Activated T-cell treated with anti-CD3 and anti-CD28 coated beads, Interleukin-2, amount 50 U/mL, for 1 hour (primary cell): ENCODE measurements around the gene CABLES2.

Experiments used
- DNase-seq: peaks from one replicate; pipeline ENCODE4 v3.0.0-alpha.2; 2020

The CABLES2 gene

GRCh38 chr20:62403331-62403730, 3.8 kb downstream of the CABLES2 start:
- DNase-seq, result no peak

DNA sequence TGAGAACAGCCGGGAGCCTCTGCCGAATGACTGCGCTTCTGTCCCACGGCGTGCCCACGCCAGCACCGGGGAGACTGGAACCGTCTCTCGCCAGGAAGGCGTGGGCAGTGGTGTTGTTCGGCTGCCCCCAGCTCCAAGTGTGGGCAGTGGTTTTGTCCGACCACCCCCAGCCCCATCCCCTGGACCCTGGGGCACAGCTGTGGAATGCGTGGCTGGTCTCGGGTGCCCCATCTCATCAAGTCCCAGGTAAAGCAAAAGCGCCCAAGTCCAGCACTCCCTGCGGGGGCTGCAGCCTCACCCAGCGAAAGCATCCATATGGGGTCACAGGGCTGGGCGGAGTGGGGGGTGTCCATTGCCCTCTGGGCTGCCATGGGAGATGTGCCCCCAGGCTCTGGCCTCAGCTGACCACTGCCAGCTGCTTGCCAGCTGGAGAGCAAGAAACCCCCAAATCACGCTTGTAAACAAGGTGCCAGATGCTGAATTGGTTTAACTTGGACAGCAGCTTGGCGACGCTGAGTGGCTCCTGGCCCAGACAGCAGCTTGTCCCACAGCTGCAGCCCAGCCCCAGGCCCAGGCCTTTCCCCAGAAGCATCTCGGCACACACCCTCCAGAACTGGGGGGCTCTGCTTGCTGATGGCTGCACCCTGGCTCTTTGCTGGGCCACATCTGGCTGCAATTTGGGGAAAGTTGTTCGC, 4.5 kb downstream of the CABLES2 start:
- DNase-seq, result no peak

DNA sequence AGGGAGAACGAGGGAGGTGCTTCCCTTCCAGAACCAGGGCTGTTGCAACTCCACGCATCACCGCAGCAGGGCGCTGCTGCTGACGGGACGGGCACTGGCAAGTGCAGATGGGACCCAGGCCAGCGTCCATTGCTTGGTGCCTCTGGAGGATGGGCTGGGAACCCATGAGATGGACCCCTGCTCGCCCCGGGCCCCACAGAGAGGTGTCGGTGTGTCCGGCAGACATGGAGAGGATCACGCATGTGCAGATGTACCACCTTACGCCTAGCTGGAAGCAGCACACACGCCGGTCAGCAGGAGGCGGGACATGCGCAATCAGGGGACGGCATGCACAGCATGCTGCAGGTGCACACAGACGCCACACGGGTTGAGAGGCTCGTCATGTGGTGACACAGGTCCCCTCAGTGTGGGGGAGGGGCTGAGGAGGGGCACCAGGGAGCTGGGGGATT, 5.7 kb downstream of the CABLES2 start:
- DNase-seq, result no peak

GRCh38 chr20:62400541-62400940, 6.5 kb downstream of the CABLES2 start:
- no peak for DNase-seq

DNA sequence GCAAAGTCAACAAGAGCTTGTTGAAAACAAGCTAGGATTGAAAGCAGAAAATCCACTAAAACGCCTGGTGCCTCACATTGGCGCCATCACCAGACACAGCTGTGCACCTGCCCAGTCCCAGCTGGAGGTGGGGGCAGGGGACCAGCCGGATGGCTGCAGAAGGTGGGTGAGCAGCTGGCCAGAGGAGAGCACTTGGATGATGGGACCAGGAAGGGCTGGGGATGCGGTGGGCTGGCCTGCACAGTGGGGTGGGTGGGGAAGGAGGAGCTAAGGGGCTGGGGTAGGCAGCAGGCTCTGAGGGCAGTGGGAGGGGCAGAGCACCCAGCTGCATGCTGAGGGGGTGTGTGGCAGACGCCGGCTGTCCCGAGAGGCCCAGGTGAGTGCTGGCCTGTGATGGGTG, 7.1 kb downstream of the CABLES2 start:
- DNase-seq, result no peak

- no peak for DNase-seq
These were observed 8.8 kb downstream of the CABLES2 start for GRCh38 chr20:62398120-62398821.

- no peak for DNase-seq
These were observed 10.5 kb downstream of the CABLES2 start for GRCh38 chr20:62396367-62397239.

DNA sequence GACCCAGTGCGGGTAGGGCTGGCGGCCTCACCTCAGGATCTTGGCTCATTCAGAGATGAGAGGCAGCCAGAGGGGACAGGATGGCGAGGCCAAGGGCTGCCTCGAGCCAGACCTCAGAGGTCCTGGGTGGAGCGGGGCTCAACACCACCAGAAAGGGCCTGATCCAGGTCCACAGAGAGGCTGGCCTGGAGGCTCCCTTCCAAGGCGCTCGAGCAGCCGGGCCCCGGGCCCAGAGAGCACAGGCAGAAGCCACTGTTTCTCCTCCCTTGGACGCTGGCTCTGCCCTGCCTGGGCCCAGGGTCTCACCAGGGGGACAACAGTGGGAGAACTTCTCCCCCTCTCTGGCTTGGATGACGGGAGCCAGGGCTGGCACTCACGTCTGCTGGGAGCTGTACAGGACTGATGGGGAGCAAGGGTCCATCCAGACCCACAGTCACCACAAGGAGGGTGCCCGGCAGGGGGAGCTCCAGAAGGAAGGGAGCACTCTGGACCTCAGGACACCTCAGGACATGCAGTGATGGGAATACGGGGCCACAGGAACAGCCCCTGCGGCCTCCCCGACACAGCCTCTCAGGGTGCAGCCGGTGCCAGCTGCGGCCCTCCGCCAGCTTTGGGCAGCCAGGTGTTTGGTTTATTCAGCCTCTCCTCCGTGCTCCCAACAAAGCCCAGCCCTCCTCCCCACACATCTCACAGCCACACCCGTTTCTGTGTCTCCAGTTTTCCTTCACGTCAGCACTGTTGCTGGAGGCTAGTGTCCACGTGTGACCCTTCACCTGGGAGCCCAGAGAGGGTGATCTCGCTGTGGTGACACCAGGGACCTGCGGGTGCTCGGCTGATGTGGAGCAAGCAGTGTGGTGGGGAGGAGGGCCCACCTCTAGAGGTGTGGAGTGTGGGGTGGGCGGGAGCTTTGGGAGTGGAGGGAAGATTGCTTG, 11.5 kb downstream of the CABLES2 start:
- DNase-seq, result no peak

- no peak for DNase-seq
These were observed 12.5 kb downstream of the CABLES2 start for GRCh38 chr20:62394248-62395245.

GRCh38 chr20:62393830-62394229, 13.3 kb downstream of the CABLES2 start:
- no peak for DNase-seq

DNA sequence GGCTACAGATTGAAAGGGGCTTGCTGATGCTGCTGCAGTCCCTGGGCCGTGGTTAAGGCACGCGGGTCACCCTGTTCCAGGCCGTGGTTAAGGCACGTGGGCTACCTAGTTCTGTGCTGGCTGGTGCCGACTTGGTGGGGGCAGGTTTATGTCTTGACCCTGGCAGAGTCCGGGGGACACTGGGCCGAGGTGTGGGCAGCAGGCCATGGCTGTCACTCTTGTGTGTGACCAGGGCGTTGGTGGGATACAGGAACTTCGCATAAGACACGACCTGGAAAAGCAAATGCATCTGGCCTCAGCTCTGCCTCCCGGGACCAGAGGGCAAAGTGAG, 13.8 kb downstream of the CABLES2 start:
- DNase-seq, result no peak

DNA sequence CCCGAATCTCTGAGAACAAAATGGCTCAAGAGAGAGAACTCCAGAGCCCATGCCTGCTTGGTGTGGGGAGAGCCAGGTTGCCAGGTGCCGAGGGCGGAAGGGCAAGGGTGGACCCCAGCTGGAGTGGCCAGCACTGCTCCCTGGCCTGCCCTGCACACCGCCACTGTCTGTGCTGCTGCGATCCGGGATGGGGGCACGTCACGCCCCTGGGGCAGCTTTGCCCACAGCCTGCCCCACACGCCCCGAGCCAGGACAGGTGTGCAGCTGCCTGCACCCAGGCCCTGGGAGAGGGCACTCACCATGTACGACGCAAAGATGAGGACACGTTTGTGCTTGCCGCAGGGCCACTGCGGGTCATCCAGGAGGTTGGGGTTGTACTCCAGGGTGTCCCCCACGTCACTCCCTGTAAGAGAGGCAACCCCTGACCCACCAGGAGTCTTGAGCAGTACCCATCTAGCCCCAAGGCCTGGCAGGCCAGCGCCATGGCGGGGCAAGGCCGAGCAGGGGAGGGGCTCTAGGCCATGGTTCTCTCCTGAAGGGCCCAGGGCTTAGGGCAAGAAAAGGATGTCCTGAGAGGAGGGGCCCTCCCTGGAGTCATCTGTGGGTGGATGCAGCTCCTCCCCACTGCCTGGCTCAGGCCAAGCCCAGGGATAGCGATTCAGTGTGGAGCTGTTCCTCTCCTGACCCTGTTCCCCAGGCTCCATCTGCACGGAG, 14.3 kb downstream of the CABLES2 start:
- no peak for DNase-seq

GRCh38 chr20:62392077-62392418, 15.0 kb downstream of the CABLES2 start:
- no peak for DNase-seq

- DNase-seq, result no peak
These were observed 15.7 kb downstream of the CABLES2 start for GRCh38 chr20:62391165-62392076.

GRCh38 chr20:62390317-62391164, 16.5 kb downstream of the CABLES2 start:
- DNase-seq, result no peak

DNA sequence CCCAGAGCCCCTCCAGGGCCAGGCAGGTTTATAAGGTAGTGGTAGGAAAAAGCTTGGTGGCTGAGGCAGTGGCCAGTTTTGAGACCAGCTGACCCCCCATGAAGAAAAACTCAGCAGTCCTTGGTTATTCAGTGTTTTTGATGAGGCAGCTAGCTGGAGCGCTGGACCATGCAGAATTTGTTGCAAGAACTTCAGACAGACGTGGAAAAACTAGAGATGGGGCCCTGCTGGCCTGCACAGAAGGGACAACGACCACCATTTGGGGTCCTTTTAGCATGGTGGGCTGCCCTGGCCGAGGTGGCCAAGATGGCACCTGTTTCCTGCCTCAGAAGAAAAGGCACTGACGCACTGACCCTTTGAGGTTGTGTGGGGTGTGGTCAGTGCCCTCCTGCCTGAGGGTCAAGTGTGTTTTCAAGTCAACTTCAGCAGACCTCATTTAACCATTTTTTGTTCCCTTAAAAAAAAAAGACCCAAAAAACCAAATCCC, 17.4 kb downstream of the CABLES2 start:
- no peak for DNase-seq

DNA sequence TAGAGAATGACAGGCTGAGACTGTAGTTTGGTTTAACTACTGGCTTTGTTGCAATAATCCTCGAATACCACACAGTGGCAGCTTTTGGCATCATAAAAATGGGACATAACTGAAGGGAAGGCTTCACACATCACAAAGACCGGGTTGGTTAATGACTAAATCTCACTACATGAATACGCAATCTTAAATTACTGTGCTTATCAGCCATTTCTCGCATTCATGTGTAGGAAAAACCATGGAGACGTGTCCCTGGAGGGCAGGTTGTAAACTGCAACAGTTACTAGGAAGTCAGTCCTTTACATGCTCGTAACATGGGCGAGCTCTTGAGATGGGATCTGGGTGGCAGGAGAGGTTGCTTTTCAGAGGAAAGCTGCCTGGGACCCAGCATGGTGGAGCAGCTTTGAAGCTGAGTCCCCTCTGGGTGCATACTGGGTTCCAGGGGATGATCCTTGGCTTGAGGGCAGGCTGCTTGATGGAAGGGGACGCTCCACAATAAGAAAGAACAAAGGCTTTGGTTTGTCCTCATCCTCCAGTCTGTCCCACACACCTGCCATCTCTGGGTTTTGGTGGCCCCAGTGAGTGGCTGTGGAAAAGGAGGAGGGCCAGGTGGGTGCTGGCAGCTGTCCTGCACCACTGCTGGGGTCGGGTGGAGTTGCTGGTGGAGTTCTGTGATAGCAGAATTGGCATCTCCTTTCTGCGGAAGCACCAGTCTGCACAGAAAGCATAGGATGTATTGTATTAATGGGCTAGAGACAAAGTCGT, 18.1 kb downstream of the CABLES2 start:
- DNase-seq, result no peak
